GM23338 (cell line): ENCODE measurements around the gene KRT7. TPM values are rescaled to one million over a fixed set of nuclear protein-coding genes. Genes with fewer than 3 reads are reported as not detected.

Source experiments
- ATAC-seq: fragments of 200-7000 bp; cut with Tn5 transposase; 3 replicates; pipeline ENCODE4 v1.9.1; 2020
- DNase-seq: peaks from one replicate; pipeline ENCODE4 v3.0.0-alpha.2; 2015; ENCODE audit warnings: low spot score
- H2AFZ ChIP-seq: fragments of 200-600 bp; sonication (generic); 2 replicates; pipeline ENCODE4 v1.8.0; 2016; ENCODE audit warnings: antibody characterized with exemption, mild to moderate bottlenecking, moderate library complexity
- H3F3A ChIP-seq: fragments of 200-600 bp; sonication (generic); replicated peaks from 2 replicates; pipeline ENCODE4 v1.8.0; 2017; ENCODE audit warnings: antibody characterized with exemption, mixed run types, low read depth
- H3K27ac ChIP-seq: fragments of 200-600 bp; sonication (generic); 2 replicates; pipeline ENCODE4 v1.6.1; 2016; ENCODE audit warnings: low read depth
- H3K27me3 ChIP-seq: fragments of 200-600 bp; sonication (generic); 2 replicates; pipeline ENCODE4 v1.8.0; 2016; ENCODE audit warnings: mild to moderate bottlenecking, mixed run types, moderate library complexity; ENCODE audit not compliant: insufficient read depth
- H3K36me3 ChIP-seq: fragments of 200-600 bp; sonication (generic); 2 replicates; pipeline ENCODE4 v1.8.0; 2016; ENCODE audit warnings: mild to moderate bottlenecking; ENCODE audit not compliant: insufficient read depth
- H3K4me1 ChIP-seq: fragments of 200-600 bp; sonication (generic); 2 replicates; pipeline ENCODE4 v1.8.0; 2016; ENCODE audit warnings: mild to moderate bottlenecking, moderate library complexity; ENCODE audit not compliant: insufficient read depth
- H3K4me2 ChIP-seq: fragments of 200-600 bp; sonication (generic); 2 replicates; pipeline ENCODE4 v1.7.1; 2017; ENCODE audit warnings: mixed run types
- H3K4me3 ChIP-seq: fragments of 200-600 bp; sonication (generic); 2 replicates; pipeline ENCODE4 v1.6.1; 2016; ENCODE audit warnings: mixed run types
- H3K79me2 ChIP-seq: fragments of 200-600 bp; sonication (generic); replicated peaks from 2 replicates; pipeline ENCODE4 v1.8.0; 2017; ENCODE audit warnings: mild to moderate bottlenecking; ENCODE audit not compliant: insufficient read depth
- H3K9me2 ChIP-seq: fragments of 200-600 bp; sonication (generic); 2 replicates; pipeline ENCODE4 v1.8.0; 2017; ENCODE audit not compliant: insufficient read depth
- H4K20me1 ChIP-seq: fragments of 200-600 bp; sonication (generic); replicated peaks from 2 replicates; pipeline ENCODE4 v1.8.0; 2017; ENCODE audit warnings: mild to moderate bottlenecking; ENCODE audit not compliant: insufficient read depth
- H3K27ac Mint-ChIP-seq: 2 replicates; pipeline ENCODE4 v1.8.0; 2020; ENCODE audit warnings: inconsistent platforms, mild to moderate bottlenecking, moderate library complexity, mixed read lengths
- H3K27me3 Mint-ChIP-seq: 3 replicates; pipeline ENCODE4 v1.8.0; 2022; ENCODE audit warnings: low read depth, mild to moderate bottlenecking, moderate library complexity, mixed read lengths, inconsistent platforms; ENCODE audit not compliant: insufficient read depth, poor library complexity
- H3K36me3 Mint-ChIP-seq: 3 replicates; pipeline ENCODE4 v1.8.0; 2021; ENCODE audit warnings: low read depth, mild to moderate bottlenecking, inconsistent platforms, moderate library complexity, mixed read lengths
- H3K4me1 Mint-ChIP-seq: 3 replicates; pipeline ENCODE4 v1.8.0; 2020; ENCODE audit warnings: mild to moderate bottlenecking, inconsistent platforms, mixed read lengths
- H3K4me3 Mint-ChIP-seq: 3 replicates; pipeline ENCODE4 v1.8.0; 2021; ENCODE audit warnings: moderate library complexity, mild to moderate bottlenecking, inconsistent platforms, mixed read lengths
- H3K9me3 Mint-ChIP-seq: 3 replicates; pipeline ENCODE4 v1.8.0; 2020; ENCODE audit warnings: moderate library complexity, mild to moderate bottlenecking, inconsistent platforms, mixed read lengths
- CREB1 ChIP-seq: fragments of 250-450 bp; sonication (Bioruptor Pico); IDR thresholded peaks from 2 replicates; pipeline ENCODE4 v1.5.0; 2020; ENCODE audit warnings: low read depth, mild to moderate bottlenecking, moderate library complexity
- CTCF ChIP-seq, 2 experiments: fragments of 200-600 bp in 1 of 2; sonication (generic) in 1 of 2; conservative IDR thresholded peaks; 2 replicates each; pipeline versions ENCODE4 v1.5.1 to v1.6.1; 2016 to 2017; ENCODE audit warnings: antibody characterized with exemption in 2 of 2, low read depth in 2 of 2, mild to moderate bottlenecking in 2 of 2, moderate library complexity in 1 of 2
- ETS1 ChIP-seq: IDR thresholded peaks from 2 replicates; pipeline ENCODE4 v1.6.1; 2016; ENCODE audit warnings: antibody characterized with exemption
- EZH2phosphoT487 ChIP-seq: fragments of 200-600 bp; sonication (generic); IDR thresholded peaks from one replicate; pipeline ENCODE4 v1.8.1; 2018; ENCODE audit warnings: antibody characterized with exemption; ENCODE audit not compliant: unreplicated experiment
- JUNB ChIP-seq: IDR thresholded peaks from one replicate; pipeline ENCODE4 v1.6.1; 2016; ENCODE audit warnings: antibody characterized with exemption; ENCODE audit not compliant: unreplicated experiment
- NANOG ChIP-seq: IDR thresholded peaks from 2 replicates; pipeline ENCODE4 v1.6.1; 2016; ENCODE audit warnings: antibody characterized with exemption, borderline replicate concordance
- POLR2AphosphoS5 ChIP-seq: IDR thresholded peaks from 2 replicates; pipeline ENCODE4 v1.6.1; 2016; ENCODE audit warnings: antibody characterized with exemption, low read depth
- REST ChIP-seq: IDR thresholded peaks from one replicate; pipeline ENCODE4 v1.6.1; 2018; ENCODE audit warnings: antibody characterized with exemption; ENCODE audit not compliant: unreplicated experiment
- STAT1 ChIP-seq: IDR thresholded peaks from one replicate; pipeline ENCODE4 v1.6.1; 2016; ENCODE audit warnings: antibody characterized with exemption; ENCODE audit not compliant: unreplicated experiment
- ZNF114 ChIP-seq: fragments of 250-450 bp; sonication (Bioruptor Pico); IDR thresholded peaks from 2 replicates; pipeline ENCODE4 v1.5.0; 2020; ENCODE audit warnings: mild to moderate bottlenecking, moderate library complexity
- ZNF331 ChIP-seq: fragments of 250-450 bp; sonication (Bioruptor Pico); IDR thresholded peaks from 2 replicates; pipeline ENCODE4 v1.5.0; 2020; ENCODE audit warnings: low read depth, mild to moderate bottlenecking, moderate library complexity
- polyA plus RNA-seq: library from polyadenylated mRNA; unstranded; fragments of >200 nt; fragmentation: Nextera tagmentation; extraction: Ambion mirVana; gene quantifications from 2 replicates; pipeline ENCODE4 v1.2.1, GENCODE V29; 2016
- total RNA-seq: library from RNA; depleted of rRNA; stranded (reverse); fragments of >200 nt; shearing (Covaris generic); gene quantifications from 2 replicates; pipeline ENCODE4 v1.2.3, GENCODE V29; 2014

KRT7 gene
- total and polyA plus RNA-seq, 2 experiments from 2014 or later = 6.5 to 9.4 TPM

- no peak overlapping the region for H3K4me2 ChIP-seq
- H3K27me3 ChIP-seq = peaks cover 22% of the 10 kb centered on the region
- TF ChIP-seq ZNF114 (CRISPR knock-in tag) (no peak), REST (no peak), NANOG (no peak), ZNF331 (CRISPR knock-in tag) (no peak), CTCF (conservative IDR thresholded peaks at IDR 0.05; ENCODE audit: low read depth in 2 of 2) (no peak), POLR2AphosphoS5 (no peak)
- H3K36me3 ChIP-seq = no peaks in the 10 kb centered on the region
- H3K4me3 Mint-ChIP-seq = no peak overlapping the region
- H3K27ac Mint-ChIP-seq = no peak overlapping the region
- peaks cover 25% of the 10 kb centered on the region for H3K4me1 Mint-ChIP-seq
- H3K27ac ChIP-seq = no peak overlapping the region
- DNase-seq (no peak), ATAC-seq (no peak)
- H3K36me3 Mint-ChIP-seq = no peaks in the 10 kb centered on the region
- H3K4me1 ChIP-seq = peaks cover 12% of the 10 kb centered on the region
- no peaks in the 10 kb centered on the region for H3K9me2 ChIP-seq
- no peaks in the 10 kb centered on the region for H4K20me1 ChIP-seq
- no peaks in the 10 kb centered on the region for H3K79me2 ChIP-seq
- H3K27me3 Mint-ChIP-seq = peaks cover 29% of the 10 kb centered on the region
- H3F3A ChIP-seq = no peaks in the 10 kb centered on the region
- no peak overlapping the region for H3K4me3 ChIP-seq
- no peak overlapping the region for H2AFZ ChIP-seq
- H3K9me3 Mint-ChIP-seq = no peaks in the 10 kb centered on the region
Observed at GRCh38 chr12:52228366-52228765, 4.7 kb upstream of the KRT7 start.

GRCh38 chr12:52228931-52229330, 4.1 kb upstream of the KRT7 start:
- no peak for DNase-seq
- peaks cover 34% of the 10 kb centered on the region for H3K27me3 Mint-ChIP-seq
- TF ChIP-seq ZNF331 (CRISPR knock-in tag) (no peak), ZNF114 (CRISPR knock-in tag) (no peak), ETS1 (no peak), STAT1 (no peak), JUNB (no peak), NANOG (no peak), POLR2AphosphoS5 (no peak), REST (no peak), CREB1 (CRISPR knock-in tag) (no peak), EZH2phosphoT487 (no peak), CTCF (conservative IDR thresholded peaks at IDR 0.05; ENCODE audit: low read depth in 2 of 2) (no peak)

More at GRCh38 chr12:52228931-52229330, 4.1 kb upstream of the KRT7 start:
- no peak overlapping the region for H3K4me2 ChIP-seq
- Mint-ChIP-seq H3K4me3 (no peak overlapping the region), H3K9me3 (no peaks in the 10 kb centered on the region), H3K4me1 (peaks cover 28% of the 10 kb centered on the region), H3K36me3 (no peaks in the 10 kb centered on the region), H3K27ac (no peak overlapping the region)
- H3K27ac ChIP-seq = no peak overlapping the region
- H3K79me2 ChIP-seq = no peaks in the 10 kb centered on the region
- no peaks in the 10 kb centered on the region for H3F3A ChIP-seq
- no peaks in the 10 kb centered on the region for H3K9me2 ChIP-seq
- H3K27me3 ChIP-seq = peaks cover 28% of the 10 kb centered on the region
- no peak for ATAC-seq
- no peak overlapping the region for H3K4me3 ChIP-seq
- H2AFZ ChIP-seq = no peak overlapping the region
- peaks cover 12% of the 10 kb centered on the region for H3K4me1 ChIP-seq
- H3K36me3 ChIP-seq = no peaks in the 10 kb centered on the region
- H4K20me1 ChIP-seq = no peaks in the 10 kb centered on the region
